GM10847 (cell line): Measurements from ENCODE around the gene NAXD.

Source experiments
- POLR2A ChIP-seq: IDR thresholded peaks from 2 replicates; pipeline ENCODE4 v1.6.1; 2011; ENCODE audit not compliant: insufficient read length; ENCODE audit errors: extremely low read depth

The NAXD gene

GRCh38 chr13:110617321-110618072 lies 2.2 kb downstream of the NAXD start:
- no peak for TF ChIP-seq POLR2A

GRCh38 chr13:110618167-110618566 lies 2.8 kb downstream of the NAXD start:
- TF ChIP-seq POLR2A: no peak

DNA sequence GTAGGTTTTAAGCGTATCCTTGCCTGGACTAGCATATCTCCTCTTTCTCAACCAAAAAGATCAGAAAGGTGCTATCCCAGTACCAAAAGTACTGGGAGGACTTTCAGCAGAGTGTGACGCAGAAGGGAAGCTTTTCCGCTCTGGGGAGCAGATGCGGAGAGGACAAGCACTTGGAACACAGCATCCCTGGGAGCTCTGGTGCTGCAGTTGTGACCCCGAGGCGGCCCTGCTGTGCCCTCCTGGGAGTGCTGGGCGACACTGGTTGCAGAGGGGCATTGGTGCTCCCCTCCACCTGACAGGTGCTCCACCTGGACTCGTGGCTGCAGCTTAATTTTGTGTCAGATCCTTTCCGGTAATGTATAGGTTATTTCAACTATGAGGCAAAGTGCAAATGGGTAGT lies 3.4 kb downstream of the NAXD start:
- no peak for TF ChIP-seq POLR2A

DNA sequence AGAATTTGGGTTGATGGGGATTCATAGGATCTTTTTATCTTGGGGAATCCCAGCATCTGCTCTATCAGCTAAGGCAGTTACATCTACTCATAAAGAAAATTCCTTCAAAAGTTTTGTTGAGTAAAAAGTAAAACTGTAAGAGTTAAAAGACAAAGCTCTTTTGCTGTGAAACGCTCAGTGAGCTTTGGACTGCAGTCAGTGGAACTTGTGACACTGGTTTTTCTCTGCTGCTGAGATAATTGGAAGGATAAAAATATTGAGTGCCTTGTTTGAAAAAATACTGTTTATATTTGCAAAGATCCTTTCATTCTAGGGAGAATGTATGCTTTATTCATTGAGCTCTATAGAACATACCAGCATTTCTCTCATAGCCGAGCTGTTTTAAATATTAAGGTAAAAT lies 5.3 kb downstream of the NAXD start:
- TF ChIP-seq POLR2A: no peak

- no peak for TF ChIP-seq POLR2A
These were observed 9.7 kb downstream of the NAXD start for GRCh38 chr13:110624766-110625756.

DNA sequence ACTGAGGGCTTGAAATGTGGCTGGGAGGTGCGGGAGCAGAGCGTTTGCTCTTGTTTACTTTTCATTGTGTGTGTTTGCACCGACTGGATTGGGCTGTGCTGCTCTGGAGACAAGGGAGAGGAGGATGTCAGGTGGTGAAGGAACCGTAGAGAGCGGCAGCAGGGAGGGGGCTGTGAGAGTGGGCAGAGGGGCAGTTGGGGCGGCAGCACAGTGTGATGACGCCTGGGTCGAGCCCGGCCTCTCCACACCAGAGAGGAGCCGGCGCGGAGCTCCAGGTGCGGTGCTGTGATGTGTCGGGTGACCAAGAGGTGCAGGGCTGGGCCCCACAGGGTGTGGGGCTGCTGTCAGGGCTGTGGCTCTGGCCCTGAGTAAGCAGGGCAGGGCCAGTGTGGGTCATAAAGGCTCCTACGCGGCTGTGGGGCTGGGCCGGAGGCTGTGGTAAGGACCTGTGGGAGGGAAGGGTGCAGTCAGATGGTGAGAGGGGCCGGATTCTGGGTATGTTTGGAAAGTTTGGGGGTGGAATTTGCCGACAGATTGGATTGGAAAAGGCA lies 10.5 kb downstream of the NAXD start:
- no peak for TF ChIP-seq POLR2A

- TF ChIP-seq POLR2A: no peak
These were observed 11.2 kb downstream of the NAXD start for GRCh38 chr13:110626521-110626920.

- TF ChIP-seq POLR2A: no peak
These were observed 12.0 kb downstream of the NAXD start for GRCh38 chr13:110627351-110627750.

DNA sequence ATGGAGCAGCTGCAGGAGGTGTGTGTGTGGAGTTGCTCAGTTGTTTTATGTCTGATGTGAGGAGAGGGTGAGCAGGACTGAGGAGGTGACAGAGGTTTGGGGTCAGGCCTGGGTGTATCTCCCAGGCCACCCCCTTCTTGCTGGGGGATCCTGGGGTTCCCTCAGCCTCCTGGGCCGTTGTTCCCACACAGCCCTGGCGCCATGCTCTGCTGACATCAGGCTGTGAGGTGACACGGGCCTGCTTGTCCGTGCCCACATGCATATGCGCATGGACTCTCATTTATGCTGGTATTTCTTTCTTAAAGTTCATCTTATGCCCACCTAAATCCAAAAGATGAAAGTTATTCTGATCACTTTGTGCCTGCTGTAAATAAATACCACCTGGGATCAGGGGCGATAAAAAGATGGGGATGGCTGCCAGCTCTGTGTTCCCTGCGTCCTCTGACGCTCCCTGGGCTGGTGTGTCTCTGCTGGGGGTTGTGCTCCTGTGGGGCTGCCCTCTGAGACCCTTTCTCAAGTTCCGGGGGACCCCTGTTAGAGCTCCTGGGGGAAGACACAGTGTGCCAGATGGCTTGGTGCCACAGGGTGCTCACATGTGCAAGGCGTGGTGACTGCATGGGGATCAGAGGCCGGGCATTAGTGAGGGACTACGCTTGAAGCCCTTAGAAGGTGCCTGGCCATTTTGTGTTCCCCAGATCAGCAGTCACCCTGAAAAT lies 12.6 kb downstream of the NAXD start:
- TF ChIP-seq POLR2A: no peak

DNA sequence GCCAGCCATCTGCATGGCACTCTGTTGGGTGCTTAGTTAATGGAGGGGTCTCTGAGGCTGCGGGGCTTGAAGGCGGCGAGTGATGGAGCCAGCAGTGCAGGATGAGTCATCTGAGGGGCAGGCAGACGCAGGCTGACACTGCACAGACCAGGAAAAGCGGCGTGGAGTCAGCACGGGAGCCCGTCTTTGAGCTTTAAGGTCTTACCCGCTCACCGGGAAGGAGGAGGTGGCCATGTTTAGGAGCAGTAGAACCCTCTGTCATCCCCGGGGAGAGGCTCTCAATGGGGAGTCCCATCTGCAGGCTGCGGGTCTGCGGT lies 13.1 kb downstream of the NAXD start:
- no peak for TF ChIP-seq POLR2A

DNA sequence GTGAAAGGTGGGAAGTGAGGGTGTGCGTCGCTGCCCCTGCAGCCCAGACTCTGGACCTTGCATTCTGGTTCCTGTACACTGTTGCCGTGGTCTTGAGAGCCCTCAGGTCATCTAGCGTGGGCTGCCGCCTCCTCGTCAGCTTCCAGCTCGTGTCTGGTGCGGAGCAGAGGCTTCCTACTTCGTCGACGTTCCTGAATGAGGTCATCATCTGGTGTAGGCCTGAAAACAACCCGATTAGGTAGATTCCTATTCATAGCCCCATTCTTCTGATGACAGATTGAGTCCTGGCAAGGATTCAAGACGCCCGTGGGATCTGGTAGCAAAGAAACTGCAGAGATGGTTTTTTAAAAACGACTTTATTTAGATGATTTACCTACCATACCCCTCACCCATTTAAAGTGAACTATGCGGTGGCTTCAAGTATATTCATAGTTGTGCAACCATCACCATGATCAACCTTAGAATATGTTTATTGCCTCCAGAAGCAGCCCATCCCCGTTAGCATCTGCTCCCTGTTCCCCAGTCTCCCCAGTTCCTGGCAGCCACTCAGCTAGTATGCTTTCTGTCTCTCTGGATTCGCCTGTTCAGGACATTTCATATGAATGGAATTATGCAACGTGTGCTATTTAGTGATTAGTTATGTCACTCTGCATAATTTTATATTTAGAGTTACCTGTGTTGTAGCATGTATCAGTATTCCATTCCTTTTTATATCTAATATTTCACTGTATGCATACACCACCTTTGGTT lies 13.8 kb downstream of the NAXD start:
- no peak for TF ChIP-seq POLR2A

GRCh38 chr13:110629735-110630134 lies 14.4 kb downstream of the NAXD start:
- TF ChIP-seq POLR2A: no peak

GRCh38 chr13:110630566-110631119 lies 15.3 kb downstream of the NAXD start:
- TF ChIP-seq POLR2A: no peak

- no peak for TF ChIP-seq POLR2A
These were observed 18.4 kb downstream of the NAXD start for GRCh38 chr13:110633776-110634175.
